ENCODE data around the gene ERBB4. TPM values are rescaled to one million over a fixed set of nuclear protein-coding genes. Genes with fewer than 3 reads are reported as not detected.

The ERBB4 gene
- polyA plus RNA-seq, 1 donor: 0.37 TPM

DNA sequence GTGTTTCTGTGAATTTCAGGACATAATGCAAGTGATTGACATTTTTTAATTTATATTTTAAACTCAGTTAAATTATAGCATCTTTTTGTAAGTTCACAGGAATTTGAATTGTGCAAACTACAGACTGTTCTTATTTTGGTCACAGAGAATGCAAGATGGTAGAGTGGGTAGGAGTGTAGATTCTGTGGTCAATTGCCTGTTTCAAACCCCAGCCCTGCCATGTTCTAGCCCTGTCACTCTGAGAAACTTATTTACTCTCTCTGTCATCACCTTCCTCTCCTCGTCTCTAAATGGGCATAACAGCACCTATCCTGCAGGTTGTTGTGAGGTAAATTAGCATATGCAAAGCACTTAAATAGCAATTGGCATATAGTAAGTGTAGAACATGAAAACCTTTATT lies 1102.4 kb downstream of the ERBB4 start:
- H3K27ac ChIP-seq (ENCODE audit: low read length): no peak overlapping the region
- H3K4me3 ChIP-seq (ENCODE audit: low read length): no peak overlapping the region
- no peaks in the 10 kb centered on the region for H3K27me3 ChIP-seq (ENCODE audit: control insufficient read depth, insufficient read depth, low read length)
- DNase-seq: no peak
- no peaks in the 10 kb centered on the region for H3K4me1 ChIP-seq (ENCODE audit: control insufficient read depth, insufficient read depth, low read length)
- H3K36me3 ChIP-seq (ENCODE audit: control insufficient read depth, insufficient read depth, low read length): no peaks in the 10 kb centered on the region
- no peaks in the 10 kb centered on the region for H3K9me3 ChIP-seq (ENCODE audit: control insufficient read depth, low read depth, low read length)
- no CpG with 5 or more reads among the region's 1 CpG for WGBS (ENCODE audit: insufficient coverage, low lambda C conversion rate)

GRCh38 chr2:211435331-211435730 lies 1103.3 kb downstream of the ERBB4 start:
- H3K4me3 ChIP-seq (ENCODE audit: low read length): no peak overlapping the region
- H3K36me3 ChIP-seq (ENCODE audit: control insufficient read depth, insufficient read depth, low read length): no peaks in the 10 kb centered on the region
- no peak for DNase-seq
- no peaks in the 10 kb centered on the region for H3K27me3 ChIP-seq (ENCODE audit: control insufficient read depth, insufficient read depth, low read length)
- WGBS (ENCODE audit: insufficient coverage, low lambda C conversion rate): no CpG with 5 or more reads among the region's 9 CpGs
- H3K27ac ChIP-seq (ENCODE audit: low read length): no peak overlapping the region
- H3K9me3 ChIP-seq (ENCODE audit: control insufficient read depth, low read depth, low read length): no peaks in the 10 kb centered on the region
- H3K4me1 ChIP-seq (ENCODE audit: control insufficient read depth, insufficient read depth, low read length): no peaks in the 10 kb centered on the region

DNA sequence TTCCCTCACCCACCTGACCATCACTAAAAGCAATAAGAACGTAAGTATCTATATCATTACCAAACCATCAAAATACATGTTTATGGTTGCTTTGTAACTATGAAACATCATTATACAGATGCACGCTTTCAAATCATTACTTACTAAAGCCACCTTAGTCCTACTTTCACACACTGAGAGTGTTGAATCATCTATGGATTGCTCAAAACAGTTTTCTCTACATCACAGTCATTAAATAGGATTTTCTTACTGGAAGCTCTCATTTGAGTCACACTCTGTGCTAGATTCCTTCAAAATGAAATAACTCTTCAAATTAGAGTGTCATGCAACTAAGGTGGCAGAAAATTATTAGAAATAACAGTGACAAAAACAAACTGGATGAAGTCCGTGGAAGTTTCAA lies 1103.8 kb downstream of the ERBB4 start:
- no peak overlapping the region for H3K4me3 ChIP-seq (ENCODE audit: low read length)
- no peaks in the 10 kb centered on the region for H3K27me3 ChIP-seq (ENCODE audit: control insufficient read depth, insufficient read depth, low read length)
- H3K36me3 ChIP-seq (ENCODE audit: control insufficient read depth, insufficient read depth, low read length): no peaks in the 10 kb centered on the region
- H3K4me1 ChIP-seq (ENCODE audit: control insufficient read depth, insufficient read depth, low read length): no peaks in the 10 kb centered on the region
- DNase-seq: no peak
- WGBS (ENCODE audit: insufficient coverage, low lambda C conversion rate): 90% methylated on average over 2 of the region's 3 CpGs
- no peaks in the 10 kb centered on the region for H3K9me3 ChIP-seq (ENCODE audit: control insufficient read depth, low read depth, low read length)
- no peak overlapping the region for H3K27ac ChIP-seq (ENCODE audit: low read length)

- 75% methylated on average over 2 of the region's 3 CpGs for WGBS (ENCODE audit: insufficient coverage, low lambda C conversion rate)
- DNase-seq: no peak
- Histone ChIP-seq H3K27ac (ENCODE audit: low read length) (no peak overlapping the region), H3K36me3 (ENCODE audit: control insufficient read depth, insufficient read depth, low read length) (no peaks in the 10 kb centered on the region), H3K27me3 (ENCODE audit: control insufficient read depth, insufficient read depth, low read length) (no peaks in the 10 kb centered on the region), H3K9me3 (ENCODE audit: control insufficient read depth, low read depth, low read length) (no peaks in the 10 kb centered on the region), H3K4me3 (ENCODE audit: low read length) (no peak overlapping the region), H3K4me1 (ENCODE audit: control insufficient read depth, insufficient read depth, low read length) (no peaks in the 10 kb centered on the region)
Measured at GRCh38 chr2:211429256-211429920, 1109.2 kb downstream of the ERBB4 start.

GRCh38 chr2:211426240-211426639 lies 1112.4 kb downstream of the ERBB4 start:
- H3K27me3 ChIP-seq (ENCODE audit: control insufficient read depth, insufficient read depth, low read length): no peaks in the 10 kb centered on the region
- H3K27ac ChIP-seq (ENCODE audit: low read length): no peak overlapping the region
- DNase-seq: no peak
- no peaks in the 10 kb centered on the region for H3K9me3 ChIP-seq (ENCODE audit: control insufficient read depth, low read depth, low read length)
- WGBS (ENCODE audit: insufficient coverage, low lambda C conversion rate): no CpG with 5 or more reads among the region's 2 CpGs
- H3K4me1 ChIP-seq (ENCODE audit: control insufficient read depth, insufficient read depth, low read length): no peaks in the 10 kb centered on the region
- H3K4me3 ChIP-seq (ENCODE audit: low read length): no peak overlapping the region
- H3K36me3 ChIP-seq (ENCODE audit: control insufficient read depth, insufficient read depth, low read length): no peaks in the 10 kb centered on the region

- Histone ChIP-seq H3K4me1 (ENCODE audit: control insufficient read depth, insufficient read depth, low read length) (no peaks in the 10 kb centered on the region), H3K9me3 (ENCODE audit: control insufficient read depth, low read depth, low read length) (no peaks in the 10 kb centered on the region), H3K36me3 (ENCODE audit: control insufficient read depth, insufficient read depth, low read length) (no peaks in the 10 kb centered on the region), H3K27me3 (ENCODE audit: control insufficient read depth, insufficient read depth, low read length) (no peaks in the 10 kb centered on the region), H3K27ac (ENCODE audit: low read length) (no peak overlapping the region), H3K4me3 (ENCODE audit: low read length) (no peak overlapping the region)
- WGBS (ENCODE audit: insufficient coverage, low lambda C conversion rate): 43% methylated on average over 1 of the region's 2 CpGs
- no peak for DNase-seq
Measured at GRCh38 chr2:211423018-211423417, 1115.6 kb downstream of the ERBB4 start.

GRCh38 chr2:211417544-211417943 lies 1121.1 kb downstream of the ERBB4 start:
- Histone ChIP-seq H3K36me3 (ENCODE audit: control insufficient read depth, insufficient read depth, low read length) (no peaks in the 10 kb centered on the region), H3K27ac (ENCODE audit: low read length) (no peak overlapping the region), H3K4me3 (ENCODE audit: low read length) (no peak overlapping the region), H3K4me1 (ENCODE audit: control insufficient read depth, insufficient read depth, low read length) (no peaks in the 10 kb centered on the region), H3K27me3 (ENCODE audit: control insufficient read depth, insufficient read depth, low read length) (no peaks in the 10 kb centered on the region), H3K9me3 (ENCODE audit: control insufficient read depth, low read depth, low read length) (no peaks in the 10 kb centered on the region)
- DNase-seq: no peak

- no peaks in the 10 kb centered on the region for H3K27me3 ChIP-seq (ENCODE audit: control insufficient read depth, insufficient read depth, low read length)
- 100% methylated on average over 1 of the region's 2 CpGs for WGBS (ENCODE audit: insufficient coverage, low lambda C conversion rate)
- H3K27ac ChIP-seq (ENCODE audit: low read length): no peak overlapping the region
- no peaks in the 10 kb centered on the region for H3K9me3 ChIP-seq (ENCODE audit: control insufficient read depth, low read depth, low read length)
- H3K4me1 ChIP-seq (ENCODE audit: control insufficient read depth, insufficient read depth, low read length): no peaks in the 10 kb centered on the region
- H3K36me3 ChIP-seq (ENCODE audit: control insufficient read depth, insufficient read depth, low read length): no peaks in the 10 kb centered on the region
- DNase-seq: no peak
- no peak overlapping the region for H3K4me3 ChIP-seq (ENCODE audit: low read length)
Measured at GRCh38 chr2:211416373-211416772, 1122.2 kb downstream of the ERBB4 start.

DNA sequence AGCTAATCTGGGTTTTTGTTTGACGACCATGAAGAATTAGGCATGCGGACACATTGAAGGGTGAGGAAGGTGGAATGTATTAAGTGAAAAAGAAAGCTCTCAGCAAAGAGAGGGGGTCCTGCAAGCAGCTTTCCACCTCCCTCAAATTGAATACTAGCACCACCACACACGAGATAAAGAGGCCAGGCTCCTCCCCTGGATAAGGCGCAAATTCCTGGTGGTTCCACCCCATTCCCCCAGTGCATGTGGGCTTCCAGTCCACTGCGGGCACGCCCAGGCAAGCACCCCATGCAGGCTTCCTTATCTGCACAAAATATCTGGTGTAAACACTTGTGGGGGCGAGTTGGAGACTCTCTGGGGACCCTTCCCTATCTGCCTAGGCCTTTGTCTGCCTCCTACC lies 1124.9 kb downstream of the ERBB4 start:
- WGBS (ENCODE audit: insufficient coverage, low lambda C conversion rate): no CpG with 5 or more reads among the region's 7 CpGs
- no peaks in the 10 kb centered on the region for H3K9me3 ChIP-seq (ENCODE audit: control insufficient read depth, low read depth, low read length)
- H3K27me3 ChIP-seq (ENCODE audit: control insufficient read depth, insufficient read depth, low read length): no peaks in the 10 kb centered on the region
- no peak overlapping the region for H3K27ac ChIP-seq (ENCODE audit: low read length)
- no peak overlapping the region for H3K4me3 ChIP-seq (ENCODE audit: low read length)
- no peaks in the 10 kb centered on the region for H3K4me1 ChIP-seq (ENCODE audit: control insufficient read depth, insufficient read depth, low read length)
- no peaks in the 10 kb centered on the region for H3K36me3 ChIP-seq (ENCODE audit: control insufficient read depth, insufficient read depth, low read length)
- no peak for DNase-seq

DNA sequence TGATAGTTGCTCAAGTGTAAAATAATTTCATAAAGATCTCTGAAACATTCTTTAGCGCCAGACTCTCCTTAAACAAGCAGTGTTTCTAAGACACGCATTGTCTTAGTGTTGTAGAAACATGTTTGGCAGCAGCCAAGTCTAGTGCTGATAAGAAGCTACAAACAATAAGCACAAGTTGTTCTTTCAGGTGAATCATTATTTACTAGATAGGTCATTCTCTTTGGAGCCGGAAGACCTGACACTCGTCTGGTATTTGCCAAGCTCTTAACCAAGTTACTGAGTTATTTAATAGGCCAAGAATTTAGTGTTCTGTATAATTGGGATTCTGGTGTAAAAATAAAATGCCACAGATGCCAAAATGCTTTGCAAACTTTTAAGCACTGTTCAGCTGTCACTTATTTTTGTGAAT lies 1130.1 kb downstream of the ERBB4 start:
- no peak overlapping the region for H3K27ac ChIP-seq (ENCODE audit: low read length)
- H3K36me3 ChIP-seq (ENCODE audit: control insufficient read depth, insufficient read depth, low read length): no peaks in the 10 kb centered on the region
- H3K9me3 ChIP-seq (ENCODE audit: control insufficient read depth, low read depth, low read length): no peaks in the 10 kb centered on the region
- no peak for DNase-seq
- H3K27me3 ChIP-seq (ENCODE audit: control insufficient read depth, insufficient read depth, low read length): no peaks in the 10 kb centered on the region
- H3K4me3 ChIP-seq (ENCODE audit: low read length): no peak overlapping the region
- WGBS (ENCODE audit: insufficient coverage, low lambda C conversion rate): no CpG with 5 or more reads among the region's 4 CpGs
- H3K4me1 ChIP-seq (ENCODE audit: control insufficient read depth, insufficient read depth, low read length): no peaks in the 10 kb centered on the region

- no peak overlapping the region for H3K27ac ChIP-seq (ENCODE audit: low read length)
- no peaks in the 10 kb centered on the region for H3K27me3 ChIP-seq (ENCODE audit: control insufficient read depth, insufficient read depth, low read length)
- H3K9me3 ChIP-seq (ENCODE audit: control insufficient read depth, low read depth, low read length): no peaks in the 10 kb centered on the region
- DNase-seq: no peak
- H3K4me1 ChIP-seq (ENCODE audit: control insufficient read depth, insufficient read depth, low read length): no peaks in the 10 kb centered on the region
- H3K36me3 ChIP-seq (ENCODE audit: control insufficient read depth, insufficient read depth, low read length): no peaks in the 10 kb centered on the region
- H3K4me3 ChIP-seq (ENCODE audit: low read length): no peak overlapping the region
- WGBS (ENCODE audit: insufficient coverage, low lambda C conversion rate): 80% methylated on average over 1 of the region's 3 CpGs
Measured at GRCh38 chr2:211407076-211407475, 1131.5 kb downstream of the ERBB4 start.

All from large intestine (tissue), 3 donors.